GM12892 (cell line): Measurements from ENCODE around the gene SRPK3.
A peak's percentile ranks its signal among the peaks of the same experiment; 100 is the strongest.

ENCODE experiments used
- DNase-seq: peaks from one replicate; pipeline ENCODE4 v3.0.0; 2011; ENCODE audit not compliant: insufficient read length
- FAIRE-seq: peaks from 2 replicates; lab custom pipeline; 2011; peaks lifted over from hg19 to GRCh38; lab: Jason Lieb, UNC
- POLR2A ChIP-seq: IDR thresholded peaks from 2 replicates; pipeline ENCODE4 v1.6.1; 2011; ENCODE audit warnings: low read depth, low read length, control low read depth
- POLR2AphosphoS5 ChIP-seq: IDR thresholded peaks from 2 replicates; pipeline ENCODE4 v1.6.1; 2011; ENCODE audit warnings: low read depth, low read length, control low read depth
- TAF1 ChIP-seq: IDR thresholded peaks from 2 replicates; pipeline ENCODE4 v1.6.1; 2011; ENCODE audit warnings: low read depth, mild to moderate bottlenecking, control low read depth, low read length, borderline replicate concordance

Gene SRPK3

DNA sequence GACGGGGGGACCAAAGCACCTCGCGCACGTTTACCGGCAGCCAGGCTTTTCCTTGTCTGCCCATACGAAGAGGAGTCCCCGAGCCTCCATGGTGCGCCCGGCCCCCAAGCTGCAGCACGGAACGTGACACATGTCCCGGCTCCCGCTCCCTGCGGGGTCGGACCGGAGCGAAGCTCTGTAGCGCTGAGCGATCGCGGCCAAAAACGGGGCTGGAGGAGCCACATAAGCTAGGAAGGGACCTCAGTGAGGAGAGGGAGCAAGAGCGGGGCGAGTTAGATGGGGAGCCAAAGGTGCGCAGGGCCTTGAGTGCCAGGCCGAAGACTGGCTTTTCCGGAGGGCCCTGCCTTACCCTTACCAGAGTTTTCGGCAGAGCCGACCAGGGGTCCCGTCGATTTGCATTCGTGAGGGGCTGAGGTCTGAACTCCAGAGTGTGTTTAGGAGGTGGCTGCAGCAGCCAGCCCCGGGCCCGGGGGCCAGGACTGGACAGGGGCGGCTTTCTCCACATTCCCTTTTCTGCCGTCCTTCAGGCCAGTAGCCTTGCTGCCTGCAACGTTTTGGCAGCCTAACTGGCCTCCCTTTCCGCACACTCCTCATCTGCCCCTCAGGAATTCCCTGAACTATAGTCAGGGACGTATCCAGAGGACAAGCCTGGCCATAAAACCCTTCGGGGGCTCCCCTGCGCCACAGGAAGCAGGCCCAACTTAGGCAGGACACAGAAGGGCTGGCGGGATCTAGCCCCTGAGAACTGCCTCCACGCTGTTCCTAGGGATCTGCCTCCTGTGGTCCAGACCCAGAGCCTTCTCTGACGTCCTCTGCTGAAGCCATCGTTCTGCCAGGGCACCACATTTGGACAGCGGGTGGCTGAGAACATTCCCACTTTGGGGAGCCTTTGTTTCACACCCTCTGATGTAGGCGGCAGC, 14.3 kb downstream of the SRPK3 start:
- FAIRE-seq (no peak), DNase-seq (no peak)
- TF ChIP-seq TAF1, result no peak
- no peak for TF ChIP-seq POLR2A
- no peak for TF ChIP-seq POLR2AphosphoS5

DNA sequence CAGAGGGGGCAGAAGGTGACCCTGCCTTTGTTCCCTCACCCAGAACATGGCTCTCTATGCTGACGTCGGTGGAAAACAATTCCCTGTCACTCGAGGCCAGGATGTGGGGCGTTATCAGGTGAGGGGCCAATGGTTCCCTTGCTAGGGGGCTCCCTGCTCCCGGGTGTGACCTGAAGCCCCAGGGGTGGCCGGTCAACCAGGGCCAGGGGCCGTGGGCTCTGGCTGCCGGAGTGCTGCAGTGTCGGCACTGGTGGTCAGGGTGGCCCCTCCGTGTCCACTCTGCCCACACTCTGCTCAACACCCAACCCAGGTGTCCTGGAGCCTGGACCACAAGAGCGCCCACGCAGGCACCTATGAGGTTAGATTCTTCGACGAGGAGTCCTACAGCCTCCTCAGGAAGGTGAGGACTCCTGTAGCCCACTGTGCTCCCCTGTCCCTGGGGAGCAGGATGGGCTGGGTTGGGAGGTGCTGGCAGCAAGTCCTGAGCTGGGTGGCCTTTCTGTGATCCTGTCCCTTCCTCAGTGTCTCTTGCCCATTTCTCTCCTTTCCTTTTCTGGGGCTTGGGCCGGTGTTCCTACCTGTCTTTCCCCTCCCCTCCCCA, 16.7 kb downstream of the SRPK3 start:
- DNase-seq (no peak), FAIRE-seq (no peak)
- TF ChIP-seq POLR2A (no peak), POLR2AphosphoS5 (no peak), TAF1 (no peak)

DNA sequence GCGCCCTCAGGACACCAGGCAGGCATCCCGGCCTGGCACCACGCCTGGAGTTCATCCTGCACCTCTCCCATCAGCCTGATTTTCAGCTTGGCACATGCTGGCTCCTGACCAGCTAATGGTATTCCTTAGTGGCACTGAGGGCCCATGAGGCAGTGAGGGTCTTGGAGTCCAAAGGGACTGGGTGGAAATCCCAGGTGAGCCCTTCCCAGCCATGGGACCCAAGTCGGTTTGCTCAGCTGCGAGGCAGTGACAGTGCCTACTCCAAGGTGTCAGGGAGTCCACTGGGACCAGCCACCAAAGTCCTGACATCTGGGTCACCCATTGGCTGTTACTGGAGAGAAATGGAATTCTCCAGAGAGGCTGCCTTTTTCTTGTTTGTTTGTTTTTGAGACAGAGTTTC, 18.5 kb downstream of the SRPK3 start:
- no peak for FAIRE-seq

DNA sequence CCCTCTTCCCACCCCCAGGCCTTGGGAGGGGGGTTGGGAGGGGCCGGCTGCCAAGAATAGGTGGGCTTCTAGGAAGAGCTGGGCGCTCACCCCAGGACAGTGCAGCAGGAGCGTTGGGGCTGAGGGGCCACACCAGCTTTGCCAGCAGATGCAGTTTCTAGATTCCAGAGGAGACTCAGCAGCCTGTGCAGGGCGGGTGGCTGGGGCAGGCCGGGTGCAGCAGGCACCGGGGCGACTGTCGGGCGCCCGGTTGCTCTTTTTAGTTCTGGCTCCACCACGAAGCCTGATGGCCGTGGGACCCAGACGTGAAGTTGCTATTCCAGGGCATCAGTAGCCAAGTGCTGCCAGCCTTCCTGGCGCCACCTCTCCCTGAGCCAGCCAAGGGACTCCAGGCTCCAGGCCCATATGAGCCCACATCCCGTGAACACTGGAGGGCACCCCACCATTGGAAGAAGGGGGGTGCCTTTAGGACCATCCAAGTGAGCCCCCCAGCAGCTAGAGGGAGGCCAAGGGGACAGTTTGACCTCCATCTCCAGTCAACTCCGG, 19.4 kb downstream of the SRPK3 start:
- no peak for DNase-seq
- FAIRE-seq, result no peak
- TF ChIP-seq POLR2AphosphoS5 (peak; percentile 47; the same call in 1 of the 2 replicates), TAF1 (no peak)

More for the DNA sequence above, 18.5 kb downstream of the SRPK3 start:
- no peak for DNase-seq
- no peak for TF ChIP-seq POLR2A
- no peak for TF ChIP-seq POLR2AphosphoS5
- TF ChIP-seq TAF1, result no peak

DNA sequence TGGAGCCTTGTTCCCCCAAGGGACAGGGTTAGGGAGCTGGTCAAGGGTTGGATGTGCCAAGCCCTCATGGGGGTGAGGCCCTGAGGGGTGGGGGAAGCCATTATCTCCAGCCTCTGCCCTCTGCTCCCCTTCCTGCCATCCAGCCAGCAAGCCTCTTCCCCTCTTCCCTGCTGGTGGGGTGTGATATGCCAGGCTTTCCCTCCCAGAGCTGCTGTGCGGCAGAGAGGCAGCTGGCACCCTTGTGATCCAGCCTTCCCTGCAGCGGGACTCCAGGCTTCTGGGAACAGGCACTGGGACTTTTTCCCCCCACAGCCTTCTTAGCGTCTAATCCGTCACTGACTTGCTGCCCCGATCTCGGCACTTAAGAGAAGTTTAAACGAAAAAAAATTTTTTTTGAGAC, 19.9 kb downstream of the SRPK3 start:
- no peak for TF ChIP-seq POLR2A
- 0 out of 2 replicates have a peak, but pooled peaks have one; percentile 11 for TF ChIP-seq POLR2AphosphoS5
- TF ChIP-seq TAF1, result no peak
- FAIRE-seq (no peak), DNase-seq (no peak)

DNA sequence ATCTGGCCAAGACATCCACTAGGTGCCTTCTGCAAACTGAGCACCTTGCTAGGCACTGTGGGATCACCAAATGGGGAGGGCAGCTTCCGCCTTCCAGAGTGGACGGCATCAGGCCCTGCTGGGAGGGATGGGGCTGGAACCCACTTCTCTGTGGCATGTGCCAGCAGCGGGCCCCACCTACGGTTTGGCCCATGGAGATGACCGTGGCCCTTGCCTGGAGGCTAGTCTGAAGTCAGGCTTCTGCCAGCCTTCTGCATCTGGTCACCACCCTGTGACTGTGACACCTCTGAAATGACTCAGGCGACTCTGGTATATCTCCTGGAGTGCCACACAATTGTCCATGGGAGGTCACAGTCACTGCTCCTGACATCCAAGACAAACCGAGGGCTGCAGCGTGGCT, 20.8 kb downstream of the SRPK3 start:
- no peak for TF ChIP-seq POLR2AphosphoS5
- TF ChIP-seq POLR2A, result no peak
- no peak for TF ChIP-seq TAF1
- no peak for FAIRE-seq

DNA sequence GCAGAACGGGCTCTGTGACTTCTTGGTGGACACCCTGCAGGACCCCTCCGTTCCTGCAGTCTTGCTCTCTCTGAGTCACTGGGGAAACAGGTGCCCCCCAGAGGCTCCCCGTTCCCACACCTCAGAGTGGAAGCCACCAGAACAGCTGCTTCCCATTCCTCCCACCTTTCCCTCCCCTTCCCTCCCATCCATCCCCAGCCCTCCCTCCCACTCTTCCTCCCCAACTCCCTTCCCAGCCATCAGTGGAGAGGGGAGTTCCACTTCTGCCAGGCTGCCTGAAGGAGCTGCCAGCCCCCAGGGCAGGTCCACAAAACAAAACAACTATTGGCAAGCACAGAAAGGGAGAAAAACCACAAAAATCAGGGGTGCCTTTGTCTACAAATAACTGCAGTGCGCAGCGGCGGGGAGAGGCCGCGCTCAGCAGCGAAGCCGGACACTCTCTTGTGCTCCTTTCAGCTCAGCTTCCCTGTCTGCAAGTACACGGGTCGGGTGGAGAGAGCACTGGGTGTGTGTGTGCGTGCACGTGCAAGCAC, 21.7 kb downstream of the SRPK3 start:
- no peak for DNase-seq
- TF ChIP-seq POLR2AphosphoS5 (no peak), POLR2A (no peak), TAF1 (no peak)
- no peak for FAIRE-seq

More for the DNA sequence above, 20.8 kb downstream of the SRPK3 start:
- no peak for DNase-seq

DNA sequence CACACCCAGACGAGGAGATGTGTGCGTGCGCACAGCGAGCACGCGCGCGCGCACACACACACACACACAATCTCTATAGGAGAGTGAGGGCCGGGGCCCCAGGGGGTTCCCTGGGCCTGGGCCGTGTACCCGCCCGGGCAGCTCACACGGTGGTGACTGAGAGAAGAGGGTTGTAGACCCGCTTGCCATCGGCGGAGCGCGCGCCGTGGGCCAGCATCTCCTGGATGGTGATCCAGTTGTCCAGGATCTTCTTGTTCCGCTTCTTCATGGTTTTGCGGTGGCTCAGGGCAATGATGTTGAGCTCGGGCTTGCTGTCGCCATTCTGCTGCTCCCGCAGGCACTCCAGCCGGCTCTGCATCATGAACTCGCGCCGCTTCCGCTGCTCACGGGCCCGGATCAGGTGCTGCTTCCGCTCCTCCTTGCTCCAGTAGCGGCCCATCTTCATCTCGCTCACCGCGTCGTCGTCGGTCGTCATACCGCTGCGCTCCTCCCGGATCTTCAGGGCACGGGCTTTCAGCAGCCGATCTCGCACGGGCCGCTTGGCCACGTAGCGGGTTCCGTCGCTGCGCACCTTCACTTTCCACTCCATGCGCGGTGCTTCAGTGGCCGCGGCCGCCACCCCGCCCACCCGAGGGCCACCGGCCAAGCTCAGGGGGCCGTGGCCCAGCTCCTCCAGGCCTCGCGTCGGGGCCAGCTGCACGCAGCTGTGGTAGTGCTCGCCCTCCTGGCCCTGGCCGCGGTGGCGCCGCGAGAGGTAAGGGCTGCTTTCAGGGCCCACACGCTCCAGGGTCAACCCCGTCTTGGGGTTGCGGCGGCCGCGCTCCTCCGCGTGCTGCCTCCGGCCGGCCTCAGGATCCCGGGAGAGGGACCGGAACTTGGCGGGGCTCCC, 22.6 kb downstream of the SRPK3 start:
- FAIRE-seq, result no peak
- TF ChIP-seq POLR2A, result no peak
- no peak for TF ChIP-seq TAF1
- TF ChIP-seq POLR2AphosphoS5, result no peak

DNA sequence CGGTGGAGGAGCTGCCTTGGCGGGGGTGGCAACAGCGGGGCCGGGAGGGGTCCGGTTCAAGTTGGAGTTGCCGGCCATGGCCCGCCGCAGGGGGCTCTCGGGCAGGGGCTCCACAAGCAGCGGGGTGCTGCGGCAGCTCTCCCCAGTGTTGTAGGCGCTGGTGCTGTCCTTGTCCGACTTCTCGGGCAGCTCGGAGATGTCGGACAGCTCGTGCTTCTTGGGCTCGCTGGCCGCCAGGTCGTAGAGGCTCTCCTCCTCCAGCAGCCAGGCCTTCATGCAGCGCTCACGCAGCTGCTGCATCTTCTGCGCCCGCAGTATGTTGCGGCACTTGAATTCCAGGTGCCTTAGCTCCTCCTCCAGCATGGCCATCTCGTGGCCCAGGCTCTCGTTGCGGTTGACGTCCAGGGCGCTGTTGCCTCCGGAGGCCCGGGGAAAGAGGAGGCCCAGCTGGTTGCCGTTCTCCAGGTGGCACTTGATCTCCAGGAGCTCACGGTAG, 23.3 kb downstream of the SRPK3 start:
- TF ChIP-seq POLR2AphosphoS5, result no peak
- TF ChIP-seq TAF1, result no peak
- no peak for TF ChIP-seq POLR2A
- FAIRE-seq (no peak), DNase-seq (no peak)

More for the DNA sequence above, 22.6 kb downstream of the SRPK3 start:
- no peak for DNase-seq

DNA sequence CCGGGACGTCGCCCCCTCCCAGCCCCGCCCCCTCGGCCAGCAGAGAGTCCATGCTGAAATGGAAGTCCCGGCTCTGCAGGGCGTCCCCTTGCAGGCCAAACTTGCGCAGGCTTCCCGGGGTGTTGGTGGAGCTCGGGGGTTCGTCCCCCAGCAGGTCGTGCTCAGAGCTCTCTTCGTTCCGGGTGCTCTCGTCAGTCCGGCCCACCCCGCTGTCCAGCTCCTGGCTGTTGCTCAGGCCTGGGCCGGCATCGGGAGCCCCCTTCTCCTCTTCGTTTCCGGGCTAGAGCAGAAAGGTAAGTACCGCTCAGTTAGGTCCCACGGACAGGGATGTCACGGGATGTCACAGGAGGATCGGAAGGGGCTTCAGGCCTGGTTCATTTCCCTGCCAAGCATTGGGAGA, 23.8 kb downstream of the SRPK3 start:
- FAIRE-seq (no peak), DNase-seq (no peak)
- no peak for TF ChIP-seq POLR2AphosphoS5
- no peak for TF ChIP-seq TAF1
- no peak for TF ChIP-seq POLR2A

DNA sequence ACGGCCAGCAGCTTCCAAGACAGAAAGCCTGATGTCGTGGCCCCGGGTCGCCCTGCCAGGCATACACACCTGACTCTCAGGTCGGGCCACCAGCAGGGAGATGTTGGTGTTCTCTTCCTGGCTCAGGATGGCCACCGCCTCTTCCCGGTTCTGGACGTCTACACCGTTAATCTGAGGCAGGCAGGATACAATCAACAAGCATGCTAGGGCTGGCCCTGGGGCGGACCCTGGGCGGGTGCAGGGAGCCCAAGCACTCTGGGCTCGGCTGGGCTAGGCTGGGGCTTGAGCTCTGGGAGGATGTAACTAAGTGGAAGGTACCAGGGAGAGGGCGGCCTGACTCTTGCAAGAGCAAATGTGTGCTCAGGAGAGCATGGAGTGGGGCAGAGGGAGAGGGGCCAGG, 24.6 kb downstream of the SRPK3 start:
- TF ChIP-seq POLR2AphosphoS5 (no peak), POLR2A (no peak), TAF1 (no peak)
- DNase-seq (no peak), FAIRE-seq (no peak)
